GM10266 (cell line): Measurements from ENCODE around the gene SLC25A29.

Experiments
- DNase-seq: peaks from one replicate; pipeline ENCODE4 v3.0.0; 2012; ENCODE audit errors: extremely low spot score
- TF ChIP-seq, protein P1 (sequence below): IDR thresholded peaks from 2 replicates; pipeline ENCODE4 v1.5.1; 2012; ENCODE audit warnings: mild to moderate bottlenecking, low read depth; ENCODE audit not compliant: control insufficient read depth, insufficient read depth; ENCODE audit errors: missing control alignments

SLC25A29 gene

DNA sequence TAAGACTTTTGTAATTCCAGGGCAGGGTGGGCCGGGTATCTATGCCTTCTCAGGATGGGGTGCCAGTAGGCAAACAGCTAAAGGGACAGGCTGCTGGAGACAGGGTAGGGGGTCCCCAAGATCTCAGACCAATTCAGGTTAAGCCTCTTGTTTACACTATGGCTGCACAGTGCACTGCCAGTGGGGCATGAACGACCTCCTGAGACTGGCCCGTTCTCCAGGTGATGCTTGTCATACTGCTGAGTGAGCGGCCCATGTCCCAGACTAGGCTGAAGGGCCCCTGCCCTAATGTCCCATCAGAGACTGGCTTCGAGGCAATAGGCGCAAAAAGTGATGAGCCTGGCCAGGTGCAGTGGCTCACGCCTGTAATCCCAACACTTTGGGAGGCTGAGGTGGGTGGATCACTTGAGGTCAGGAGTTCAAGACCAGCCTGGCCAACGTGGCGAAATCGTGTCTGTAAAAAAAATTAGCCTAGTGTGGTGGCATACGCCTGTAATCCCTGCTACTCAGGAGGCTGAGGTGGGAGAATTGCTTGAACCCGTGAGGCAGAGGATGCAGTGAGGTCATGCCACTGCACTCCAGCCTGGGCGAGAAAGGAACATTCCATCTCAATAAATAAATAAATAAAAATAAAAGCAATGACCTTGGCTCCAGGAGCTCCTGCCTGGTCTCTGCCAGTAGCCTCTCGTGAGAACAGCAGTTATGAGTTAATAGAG is 12.6 kb downstream of the SLC25A29 start:
- TF ChIP-seq, protein P1, sequence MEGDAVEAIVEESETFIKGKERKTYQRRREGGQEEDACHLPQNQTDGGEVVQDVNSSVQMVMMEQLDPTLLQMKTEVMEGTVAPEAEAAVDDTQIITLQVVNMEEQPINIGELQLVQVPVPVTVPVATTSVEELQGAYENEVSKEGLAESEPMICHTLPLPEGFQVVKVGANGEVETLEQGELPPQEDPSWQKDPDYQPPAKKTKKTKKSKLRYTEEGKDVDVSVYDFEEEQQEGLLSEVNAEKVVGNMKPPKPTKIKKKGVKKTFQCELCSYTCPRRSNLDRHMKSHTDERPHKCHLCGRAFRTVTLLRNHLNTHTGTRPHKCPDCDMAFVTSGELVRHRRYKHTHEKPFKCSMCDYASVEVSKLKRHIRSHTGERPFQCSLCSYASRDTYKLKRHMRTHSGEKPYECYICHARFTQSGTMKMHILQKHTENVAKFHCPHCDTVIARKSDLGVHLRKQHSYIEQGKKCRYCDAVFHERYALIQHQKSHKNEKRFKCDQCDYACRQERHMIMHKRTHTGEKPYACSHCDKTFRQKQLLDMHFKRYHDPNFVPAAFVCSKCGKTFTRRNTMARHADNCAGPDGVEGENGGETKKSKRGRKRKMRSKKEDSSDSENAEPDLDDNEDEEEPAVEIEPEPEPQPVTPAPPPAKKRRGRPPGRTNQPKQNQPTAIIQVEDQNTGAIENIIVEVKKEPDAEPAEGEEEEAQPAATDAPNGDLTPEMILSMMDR = no peak

GRCh38 chr14:100292776-100293461 is 13.3 kb downstream of the SLC25A29 start:
- TF ChIP-seq, protein P1 = no peak
- DNase-seq = no peak

More for the DNA sequence above, 12.6 kb downstream of the SLC25A29 start:
- DNase-seq = peak; percentile 25

- no peak for DNase-seq
- TF ChIP-seq, protein P1 = no peak
Measured at GRCh38 chr14:100292301-100292775, 13.9 kb downstream of the SLC25A29 start.

- TF ChIP-seq, protein P1 = no peak
- DNase-seq = peak; percentile 25
Measured at GRCh38 chr14:100291305-100292075, 14.8 kb downstream of the SLC25A29 start.

GRCh38 chr14:100290607-100291304 is 15.5 kb downstream of the SLC25A29 start:
- TF ChIP-seq, protein P1 = no peak
- DNase-seq = no peak

DNA sequence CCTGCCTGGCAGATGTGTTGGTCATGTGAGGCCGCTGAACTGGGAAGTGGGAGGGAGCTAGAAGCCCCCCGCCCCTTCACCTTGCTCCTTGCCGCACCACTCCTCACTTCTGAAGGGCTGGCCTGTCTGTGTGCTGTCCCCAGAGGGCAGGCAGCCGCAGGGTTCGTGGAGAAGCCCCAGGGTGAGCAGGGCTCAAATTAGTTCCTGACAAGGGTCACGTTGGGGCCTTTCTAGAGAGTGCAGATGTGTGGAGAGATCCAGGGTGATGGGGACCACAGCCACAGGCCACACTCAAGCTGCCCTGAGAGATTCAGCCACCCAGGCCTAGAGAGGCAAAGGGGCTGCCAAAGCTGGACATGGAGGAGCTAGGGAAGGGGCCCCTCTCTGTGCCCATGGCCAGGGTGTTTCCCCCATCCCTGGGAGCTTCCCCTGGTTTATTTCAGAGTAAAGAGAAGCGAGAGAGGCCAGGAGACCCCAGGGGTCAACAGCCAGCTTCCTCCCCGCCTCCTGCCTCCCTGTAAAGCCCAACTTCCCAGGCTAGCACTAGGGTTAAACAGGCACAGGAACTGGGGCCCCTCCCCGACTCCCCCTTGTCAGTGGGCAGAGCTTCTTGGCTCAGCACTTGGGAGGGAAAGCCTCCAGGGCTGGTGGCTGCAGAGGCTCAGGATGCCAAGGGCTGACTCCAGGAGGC is 16.2 kb downstream of the SLC25A29 start:
- DNase-seq = peak; percentile 34
- TF ChIP-seq, protein P1 = no peak
